CD4-positive, alpha-beta T cell (primary cell): ENCODE results near the gene ADAMTS18. TPM values are rescaled to one million over a fixed set of nuclear protein-coding genes. Genes with fewer than 3 reads are reported as not detected.
"Not testable (repeated sequence)": the region's sequence is repeated elsewhere in the genome, so short reads cannot be mapped to it uniquely, and the experiment has no call there.

ENCODE experiments used
- ATAC-seq: fragments of 200-7000 bp; cut with Tn5 transposase; one replicate; pipeline ENCODE4 v1.10.0; 2022; ENCODE audit warnings: mild to moderate bottlenecking; ENCODE audit not compliant: poor library complexity
- CTCF ChIA-PET: fragments of 350-600 bp; sonication (Branson Sonifier 250); formaldehyde crosslinking; loops from one replicate; lab custom pipeline; 2021; ENCODE audit warnings: antibody characterized with exemption, inconsistent platforms; lab: Charles Lee
- POLR2A ChIA-PET: fragments of 350-600 bp; sonication (Branson Sonifier 250); formaldehyde crosslinking; loops from one replicate; lab custom pipeline; 2021; ENCODE audit warnings: antibody characterized with exemption, inconsistent platforms; lab: Charles Lee
- DNase-seq, 14 experiments: peaks; one replicate each; pipeline ENCODE4 v3.0.0-alpha.2; 2013 to 2020; ENCODE audit warnings: mixed read lengths in 2 of 14
- H3K27ac ChIP-seq, 2 donors: one replicate each; pipeline versions ENCODE4 v1.5.1 to v1.7.0; 2013; ENCODE audit warnings: low read length in 2 of 2, low read depth in 1 of 2, mild to moderate bottlenecking in 1 of 2
- H3K27me3 ChIP-seq, 2 experiments: 1 replicate in 1 of 2; 2 replicates in 1 of 2; pipeline versions ENCODE4 v1.6.1 to v1.7.0; 2013; ENCODE audit warnings: low read length in 2 of 2, control low read depth in 1 of 2, mild to moderate bottlenecking in 1 of 2, moderate library complexity in 1 of 2; ENCODE audit not compliant: insufficient read depth in 2 of 2, control insufficient read depth in 1 of 2
- H3K36me3 ChIP-seq: one replicate; pipeline ENCODE4 v1.6.1; 2013; ENCODE audit warnings: low read length, control low read depth; ENCODE audit not compliant: insufficient read depth
- H3K4me1 ChIP-seq: one replicate; pipeline ENCODE4 v1.6.1; 2013; ENCODE audit warnings: low read length, control low read depth; ENCODE audit not compliant: insufficient read depth
- H3K4me3 ChIP-seq: one replicate; pipeline ENCODE4 v1.5.1; 2013; ENCODE audit warnings: mild to moderate bottlenecking, low read length, moderate library complexity
- H3K9me3 ChIP-seq, 2 experiments: 1 replicate in 1 of 2; 2 replicates in 1 of 2; pipeline versions ENCODE4 v1.6.1 to v1.7.0; 2013; ENCODE audit warnings: low read length in 2 of 2, mild to moderate bottlenecking in 2 of 2, control low read depth in 1 of 2, moderate library complexity in 1 of 2; ENCODE audit not compliant: control insufficient read depth in 1 of 2, insufficient read depth in 1 of 2
- H3K27ac Mint-ChIP-seq: one replicate; pipeline ENCODE4 v1.8.0; 2020; ENCODE audit warnings: mixed read lengths
- H3K27me3 Mint-ChIP-seq: one replicate; pipeline ENCODE4 v1.8.0; 2021; ENCODE audit warnings: mixed read lengths
- H3K36me3 Mint-ChIP-seq: one replicate; pipeline ENCODE4 v1.8.0; 2021; ENCODE audit warnings: low read depth, mixed read lengths
- H3K4me1 Mint-ChIP-seq: one replicate; pipeline ENCODE4 v1.8.0; 2021; ENCODE audit warnings: low read depth, mixed read lengths
- H3K4me3 Mint-ChIP-seq: one replicate; pipeline ENCODE4 v1.8.0; 2020; ENCODE audit warnings: mild to moderate bottlenecking, mixed read lengths
- H3K9me3 Mint-ChIP-seq: one replicate; pipeline ENCODE4 v1.8.0; 2020; ENCODE audit warnings: mixed read lengths
- CTCF ChIP-seq: fragments of 200-600 bp; IDR thresholded peaks from one replicate; pipeline ENCODE4 v1.8.0; 2022; ENCODE audit warnings: antibody characterized with exemption, mild to moderate bottlenecking
- intact Hi-C, 2 experiments: fragments of 100-400 bp; cut with DNase I in 1 of 2; cut with micrococcal nuclease in 1 of 2; formaldehyde crosslinking; loops; one replicate each; pipeline versions ENCODE4 v1.15.1 to v1.9.0; 2023 to 2025; cut with DNase I, micrococcal nuclease
- total RNA-seq, 174 experiments: library from RNA in 2 of 174; stranded (reverse) in 2 of 174; gene quantifications; one replicate each; pipeline ENCODE4 v1.2.3 and lab custom pipeline; 2021 to 2026

The ADAMTS18 gene
- total RNA-seq, 2 experiments from 2014 or later, result not detected

- TF ChIP-seq CTCF, result no peak
- no peak overlapping the region for H3K27ac Mint-ChIP-seq
- H3K27me3 Mint-ChIP-seq, result peaks cover 25% of the 10 kb centered on the region
- Histone ChIP-seq H3K27me3 (no peaks in the 10 kb centered on the region), H3K4me1 (no peaks in the 10 kb centered on the region), H3K9me3 (no peaks in the 10 kb centered on the region), H3K4me3 (no peak overlapping the region), H3K27ac (no peak overlapping the region), H3K36me3 (no peaks in the 10 kb centered on the region)
- H3K36me3 Mint-ChIP-seq, result no peaks in the 10 kb centered on the region
- H3K4me1 Mint-ChIP-seq, result no peaks in the 10 kb centered on the region
- DNase-seq, result no peak
- intact Hi-C loops, result no loop called here
- CTCF ChIA-PET, result no interaction called here
- H3K9me3 Mint-ChIP-seq, result peaks cover 2% of the 10 kb centered on the region
- ATAC-seq, result no peak
- POLR2A ChIA-PET, result no interaction called here
- H3K4me3 Mint-ChIP-seq, result no peak overlapping the region
Observed at GRCh38 chr16:77468831-77469230, 34.0 kb upstream of the ADAMTS18 start.

- DNase-seq (no peak), ATAC-seq (no peak)
- intact Hi-C loops, result no loop called here
- no peak overlapping the region for H3K4me3 ChIP-seq
- ChIA-PET CTCF (no interaction called here), POLR2A (no interaction called here)
- H3K27ac Mint-ChIP-seq, result no peak overlapping the region
- H3K4me1 Mint-ChIP-seq, result no peaks in the 10 kb centered on the region
- H3K36me3 Mint-ChIP-seq, result no peaks in the 10 kb centered on the region
- peaks cover 2% of the 10 kb centered on the region for H3K9me3 Mint-ChIP-seq
- no peak for TF ChIP-seq CTCF
- H3K27me3 Mint-ChIP-seq, result peaks cover 25% of the 10 kb centered on the region
- H3K27me3 ChIP-seq, result no peaks in the 10 kb centered on the region
- H3K27ac ChIP-seq, result no peak overlapping the region
- H3K4me3 Mint-ChIP-seq, result no peak overlapping the region
- no peaks in the 10 kb centered on the region for H3K9me3 ChIP-seq
- no peaks in the 10 kb centered on the region for H3K36me3 ChIP-seq
- no peaks in the 10 kb centered on the region for H3K4me1 ChIP-seq
Observed at GRCh38 chr16:77467821-77468335, 33.0 kb upstream of the ADAMTS18 start.

GRCh38 chr16:77463659-77464058 is 28.8 kb upstream of the ADAMTS18 start:
- ATAC-seq, H3K9me3 Mint-ChIP-seq, CTCF ChIA-PET, H3K4me3 ChIP-seq, H3K4me1 Mint-ChIP-seq, H3K4me1 ChIP-seq, H3K36me3 Mint-ChIP-seq, H3K27me3 ChIP-seq, H3K27ac ChIP-seq, H3K36me3 ChIP-seq, DNase-seq, H3K27ac Mint-ChIP-seq, intact Hi-C loops, H3K9me3 ChIP-seq, H3K4me3 Mint-ChIP-seq, POLR2A ChIA-PET: not testable (repeated sequence)
- peaks cover 14% of the 10 kb centered on the region for H3K27me3 Mint-ChIP-seq

GRCh38 chr16:77462894-77463293 is 28.1 kb upstream of the ADAMTS18 start:
- Mint-ChIP-seq H3K4me1 (no peaks in the 10 kb centered on the region), H3K27me3 (peaks cover 14% of the 10 kb centered on the region), H3K36me3 (no peaks in the 10 kb centered on the region), H3K4me3 (no peak overlapping the region), H3K9me3 (peaks cover 2% of the 10 kb centered on the region), H3K27ac (no peak overlapping the region)
- Histone ChIP-seq H3K36me3 (no peaks in the 10 kb centered on the region), H3K27me3 (no peaks in the 10 kb centered on the region), H3K4me3 (no peak overlapping the region), H3K9me3 (no peaks in the 10 kb centered on the region), H3K27ac (no peak overlapping the region), H3K4me1 (no peaks in the 10 kb centered on the region)
- TF ChIP-seq CTCF, result no peak
- DNase-seq (no peak), ATAC-seq (no peak)
- POLR2A ChIA-PET, result no interaction called here
- CTCF ChIA-PET, result no interaction called here
- intact Hi-C loops, result no loop called here
